Measurements from ENCODE around the gene ENPP5. TPM values are rescaled to one million over a fixed set of nuclear protein-coding genes. Genes with fewer than 3 reads are reported as not detected.

The ENPP5 gene
- total and polyA plus RNA-seq, 2 of the 4 experiments (the other 2 are of a cell fraction) = under 0.01 TPM; not detected in 1

- no TSS peak for BruUV-seq (replicated peaks)
Measured at GRCh38 chr6:46174904-46175303, 4.1 kb upstream of the ENPP5 start.

More at GRCh38 chr6:46174904-46175303, 4.1 kb upstream of the ENPP5 start:
- Histone ChIP-seq H4K5ac (ENCODE audit: low read depth, low read length) (no peak overlapping the region), H2BK15ac (ENCODE audit: low read depth, low read length) (no peak overlapping the region), H3K9ac (ENCODE audit: low read depth, low read length) (no peak overlapping the region), H3K23ac (ENCODE audit: low read depth, low read length) (no peak overlapping the region), H4K20me1 (ENCODE audit: insufficient read depth, low read length) (no peaks in the 10 kb centered on the region), H3K4me2 (ENCODE audit: low read depth, low read length) (no peak overlapping the region), H3K9me3 (ENCODE audit: control insufficient read depth, insufficient read depth, low read length) (no peaks in the 10 kb centered on the region), H4K91ac (ENCODE audit: insufficient read depth, low read depth, low read length) (no peak overlapping the region), H3K18ac (ENCODE audit: low read depth, low read length) (no peak overlapping the region), H3K14ac (replicated peaks; ENCODE audit: low read depth, low read length) (no peak overlapping the region), H2BK120ac (ENCODE audit: low read depth, low read length) (no peak overlapping the region), H2AK9ac (replicated peaks; ENCODE audit: low read depth, low read length, poor library complexity) (no peak overlapping the region), H3K4me1 (ENCODE audit: control insufficient read depth, insufficient read depth, low read length) (no peaks in the 10 kb centered on the region), H3K56ac (ENCODE audit: extremely low read depth, insufficient read depth, low read length) (no peak overlapping the region), H2AK5ac (ENCODE audit: low read depth, low read length) (no peak overlapping the region), H2BK5ac (ENCODE audit: low read depth, low read length, poor library complexity, severe bottlenecking) (no peak overlapping the region), H3K79me1 (ENCODE audit: low read depth in 1 of 2, low read length in 2 of 2) (no peaks in the 10 kb centered on the region), H2AFZ (replicated peaks; ENCODE audit: low read length, poor library complexity) (no peak overlapping the region), H4K8ac (ENCODE audit: low read depth in 2 of 2, low read length in 2 of 2) (no peak overlapping the region), H3K9me1 (ENCODE audit: insufficient read depth, low read length) (no peaks in the 10 kb centered on the region), H3K27me3 (ENCODE audit: control insufficient read depth, insufficient read depth, low read length) (peaks cover 4% of the 10 kb centered on the region), H3K36me3 (ENCODE audit: control insufficient read depth, insufficient read depth, low read length) (no peaks in the 10 kb centered on the region), H3K4ac (ENCODE audit: low read depth, low read length) (no peak overlapping the region), H2BK20ac (ENCODE audit: low read depth, low read length) (no peak overlapping the region), H3K4me3 (ENCODE audit: insufficient read depth, low read depth, low read length) (no peak overlapping the region), H3K27ac (ENCODE audit: insufficient read depth, low read length) (no peak overlapping the region)
- DNase-seq (no peak), ATAC-seq (ENCODE audit: low read depth) (no peak)
- intact Hi-C loops (cut with micrococcal nuclease) (no loop called here), dilution Hi-C loops (cut with HindIII; ENCODE audit: low sequenced_read_pairs, unreplicated experiment) (no loop called here), in situ Hi-C loops (cut with MboI; ENCODE audit: low sequenced_read_pairs) (no loop called here)
- POLR2A ChIA-PET (ENCODE audit: unreplicated experiment) = no interaction called here
- CTCF ChIA-PET = no interaction called here
- WGBS, 2 experiments (ENCODE audit: extremely low coverage in 2 of 2, insufficient read length in 1 of 2) = no CpG with 5 or more reads among the region's 3 CpGs
- no peak for TF ChIP-seq NFE2L2 (IDR thresholded peaks at IDR 0.05; ENCODE audit: low read depth, low read length)
- no peak for TF ChIP-seq MAFK (IDR thresholded peaks at IDR 0.05; ENCODE audit: low read depth, low read length)
- no peak for TF ChIP-seq BHLHE40 (IDR thresholded peaks at IDR 0.05; ENCODE audit: low read depth, low read length)
- TF ChIP-seq MAZ (IDR thresholded peaks at IDR 0.05; ENCODE audit: borderline replicate concordance, low read depth, low read length) = no peak
- TF ChIP-seq FOS (IDR thresholded peaks at IDR 0.05; ENCODE audit: low read depth, low read length) = no peak
- TF ChIP-seq RFX5 (IDR thresholded peaks at IDR 0.05; ENCODE audit: low read depth, low read length) = no peak
- TF ChIP-seq ELK1 (IDR thresholded peaks at IDR 0.05; ENCODE audit: borderline replicate concordance, low read depth, low read length) = no peak
- no peak for TF ChIP-seq SMC3 (IDR thresholded peaks at IDR 0.05; ENCODE audit: low read depth, low read length)
- no peak for TF ChIP-seq MXI1 (IDR thresholded peaks at IDR 0.05; ENCODE audit: borderline replicate concordance, low read depth, low read length)
- no peak for TF ChIP-seq RAD21 (IDR thresholded peaks at IDR 0.05; ENCODE audit: low read length)
- no peak for TF ChIP-seq RCOR1 (IDR thresholded peaks at IDR 0.05; ENCODE audit: insufficient replicate concordance, low read length)
- TF ChIP-seq, protein P1, sequence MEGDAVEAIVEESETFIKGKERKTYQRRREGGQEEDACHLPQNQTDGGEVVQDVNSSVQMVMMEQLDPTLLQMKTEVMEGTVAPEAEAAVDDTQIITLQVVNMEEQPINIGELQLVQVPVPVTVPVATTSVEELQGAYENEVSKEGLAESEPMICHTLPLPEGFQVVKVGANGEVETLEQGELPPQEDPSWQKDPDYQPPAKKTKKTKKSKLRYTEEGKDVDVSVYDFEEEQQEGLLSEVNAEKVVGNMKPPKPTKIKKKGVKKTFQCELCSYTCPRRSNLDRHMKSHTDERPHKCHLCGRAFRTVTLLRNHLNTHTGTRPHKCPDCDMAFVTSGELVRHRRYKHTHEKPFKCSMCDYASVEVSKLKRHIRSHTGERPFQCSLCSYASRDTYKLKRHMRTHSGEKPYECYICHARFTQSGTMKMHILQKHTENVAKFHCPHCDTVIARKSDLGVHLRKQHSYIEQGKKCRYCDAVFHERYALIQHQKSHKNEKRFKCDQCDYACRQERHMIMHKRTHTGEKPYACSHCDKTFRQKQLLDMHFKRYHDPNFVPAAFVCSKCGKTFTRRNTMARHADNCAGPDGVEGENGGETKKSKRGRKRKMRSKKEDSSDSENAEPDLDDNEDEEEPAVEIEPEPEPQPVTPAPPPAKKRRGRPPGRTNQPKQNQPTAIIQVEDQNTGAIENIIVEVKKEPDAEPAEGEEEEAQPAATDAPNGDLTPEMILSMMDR (conservative IDR thresholded peaks at IDR 0.05; ENCODE audit: low read depth, low read length) = no peak
- TF ChIP-seq, protein P2, sequence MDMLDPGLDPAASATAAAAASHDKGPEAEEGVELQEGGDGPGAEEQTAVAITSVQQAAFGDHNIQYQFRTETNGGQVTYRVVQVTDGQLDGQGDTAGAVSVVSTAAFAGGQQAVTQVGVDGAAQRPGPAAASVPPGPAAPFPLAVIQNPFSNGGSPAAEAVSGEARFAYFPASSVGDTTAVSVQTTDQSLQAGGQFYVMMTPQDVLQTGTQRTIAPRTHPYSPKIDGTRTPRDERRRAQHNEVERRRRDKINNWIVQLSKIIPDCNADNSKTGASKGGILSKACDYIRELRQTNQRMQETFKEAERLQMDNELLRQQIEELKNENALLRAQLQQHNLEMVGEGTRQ (IDR thresholded peaks at IDR 0.05; ENCODE audit: low read depth, low read length) = no peak
- no peak for TF ChIP-seq CHD1 (IDR thresholded peaks at IDR 0.05; ENCODE audit: low read depth, low read length)
- no peak for TF ChIP-seq POLR2A (IDR thresholded peaks at IDR 0.05; ENCODE audit: low read depth, low read length)
- TF ChIP-seq CEBPB (IDR thresholded peaks at IDR 0.05; ENCODE audit: low read depth, low read length) = no peak
